SH-SY5Y (cell line): ENCODE results near the gene ESPN.

Experiments
- GATA2 ChIP-seq: IDR thresholded peaks from 2 replicates; pipeline ENCODE4 v1.6.1; 2011; ENCODE audit warnings: mild to moderate bottlenecking, low read depth, low read length
- GATA3 ChIP-seq: IDR thresholded peaks from 2 replicates; pipeline ENCODE4 v1.6.1; 2011; ENCODE audit warnings: low read depth, mild to moderate bottlenecking, low read length, moderate library complexity

ESPN gene

GRCh38 chr1:6435547-6435946, 11.0 kb downstream of the ESPN start:
- TF ChIP-seq GATA3 (no peak), GATA2 (no peak)

- TF ChIP-seq GATA3 (no peak), GATA2 (no peak)
These were observed 13.5 kb downstream of the ESPN start for GRCh38 chr1:6438047-6438525.

GRCh38 chr1:6440198-6441126, 15.9 kb downstream of the ESPN start:
- TF ChIP-seq GATA2 (no peak), GATA3 (no peak)

DNA sequence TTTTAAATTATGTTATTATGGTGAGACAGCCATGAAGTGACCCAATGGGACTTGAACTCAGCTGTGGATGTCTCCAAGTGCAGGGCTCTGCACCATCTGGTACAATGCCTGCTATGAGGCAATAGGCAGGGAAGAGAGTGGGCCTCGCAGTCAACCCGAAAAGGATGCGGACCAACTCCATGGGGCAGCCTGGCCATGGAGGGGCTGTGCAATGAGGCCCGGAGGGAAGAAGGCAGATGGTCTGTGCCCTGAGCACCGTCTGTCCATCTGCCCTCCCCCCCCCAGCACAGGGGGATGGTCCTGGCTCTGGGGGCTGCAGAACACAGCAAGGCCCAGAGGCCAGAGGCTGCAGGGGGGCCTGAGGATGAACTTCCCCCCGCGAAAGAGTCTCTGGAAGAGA, 17.0 kb downstream of the ESPN start:
- TF ChIP-seq GATA3, result no peak
- no peak for TF ChIP-seq GATA2

- TF ChIP-seq GATA3 (no peak), GATA2 (no peak)
These were observed 19.0 kb downstream of the ESPN start for GRCh38 chr1:6443339-6444115.

GRCh38 chr1:6444377-6444776, 19.8 kb downstream of the ESPN start:
- TF ChIP-seq GATA3, result no peak
- no peak for TF ChIP-seq GATA2

- TF ChIP-seq GATA3, result no peak
- TF ChIP-seq GATA2, result no peak
These were observed 20.6 kb downstream of the ESPN start for GRCh38 chr1:6445062-6445763.

GRCh38 chr1:6446665-6447015, 22.1 kb downstream of the ESPN start:
- no peak for TF ChIP-seq GATA2
- TF ChIP-seq GATA3, result no peak

DNA sequence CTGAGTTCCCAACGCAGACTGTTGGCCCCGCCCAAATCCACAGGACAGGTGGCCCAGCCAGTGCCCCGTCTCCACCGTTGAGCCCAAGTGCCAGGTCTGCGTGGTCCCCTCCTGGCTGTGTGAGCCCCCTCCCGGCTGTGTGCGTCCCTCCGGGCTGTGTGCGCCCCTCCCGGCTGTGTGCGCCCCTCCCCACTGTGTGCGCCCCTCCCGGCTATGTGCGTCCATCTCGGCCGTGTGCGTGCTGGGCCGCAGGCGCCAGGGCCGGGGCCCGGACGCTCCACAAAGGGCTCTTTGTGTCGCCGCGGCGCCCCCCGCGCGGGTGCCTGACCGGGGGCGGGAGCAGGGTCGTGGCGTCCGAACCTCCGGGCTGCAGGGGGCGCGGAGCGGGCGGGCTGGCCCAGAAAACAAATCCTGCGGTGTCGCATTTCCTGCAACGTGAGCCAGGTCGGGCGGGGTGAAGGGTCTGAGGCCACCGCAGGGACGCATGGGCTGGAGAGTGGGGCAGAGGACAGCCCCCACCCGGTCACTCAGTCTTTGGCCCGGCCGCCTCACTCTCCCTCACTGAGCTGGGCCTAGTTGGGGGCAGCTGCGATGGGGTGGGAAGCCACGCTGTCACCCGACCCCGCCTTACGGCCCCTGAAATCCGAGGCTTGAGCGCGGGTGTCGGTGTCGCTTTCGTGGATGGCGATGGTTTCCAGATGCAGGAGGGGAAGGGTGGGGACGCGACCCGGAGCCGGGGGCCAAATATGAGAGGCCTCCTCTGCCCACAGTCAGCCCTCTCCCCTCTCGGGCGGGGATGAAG, 22.6 kb downstream of the ESPN start:
- TF ChIP-seq GATA3, result no peak
- TF ChIP-seq GATA2, result no peak

DNA sequence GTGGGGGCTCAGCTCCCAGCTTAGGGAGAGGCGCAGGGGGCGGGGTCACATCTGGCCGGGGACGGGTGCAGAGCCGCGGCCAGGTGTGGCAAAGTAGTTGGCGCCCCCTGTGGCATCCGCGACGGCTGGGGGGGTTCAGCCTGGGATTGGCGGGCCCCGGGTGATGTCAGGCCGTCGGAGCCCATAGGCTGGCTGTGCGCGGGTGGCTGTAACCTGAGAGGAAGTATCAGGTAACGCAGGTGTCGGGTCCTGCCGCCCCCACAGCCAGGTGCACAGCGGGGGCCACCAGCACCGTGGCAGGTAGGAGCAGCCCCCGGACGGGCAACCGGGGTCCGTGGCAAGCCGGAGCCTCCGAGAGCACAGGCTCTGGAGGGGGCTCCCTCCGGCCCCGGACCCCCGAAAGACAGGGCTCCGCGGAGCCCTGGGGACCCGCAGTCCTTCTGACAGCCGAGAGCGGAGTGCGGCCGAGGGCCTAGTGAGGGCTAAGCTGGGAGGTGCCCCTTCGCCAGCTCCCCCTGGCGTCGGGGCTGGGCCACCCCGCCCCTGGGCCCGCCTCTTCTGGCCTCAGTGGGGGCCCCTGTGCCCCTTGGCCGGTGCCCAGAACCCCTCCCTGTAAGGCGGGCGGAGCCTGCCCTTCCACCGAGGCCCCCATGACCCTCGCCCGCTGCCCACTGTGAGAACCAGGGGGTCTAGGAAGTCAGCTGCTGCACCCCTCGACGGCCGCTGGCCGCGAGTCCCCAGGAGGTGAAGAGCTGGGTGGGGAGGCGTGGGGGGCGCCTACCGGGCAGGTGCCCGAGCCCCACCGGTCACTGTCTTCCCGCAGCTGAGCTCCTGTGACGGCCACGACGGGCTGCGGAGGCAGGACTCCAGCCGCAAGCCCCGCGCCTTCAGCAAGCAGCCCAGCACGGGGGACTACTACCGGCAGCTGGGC, 23.5 kb downstream of the ESPN start:
- TF ChIP-seq GATA2 (no peak), GATA3 (no peak)

DNA sequence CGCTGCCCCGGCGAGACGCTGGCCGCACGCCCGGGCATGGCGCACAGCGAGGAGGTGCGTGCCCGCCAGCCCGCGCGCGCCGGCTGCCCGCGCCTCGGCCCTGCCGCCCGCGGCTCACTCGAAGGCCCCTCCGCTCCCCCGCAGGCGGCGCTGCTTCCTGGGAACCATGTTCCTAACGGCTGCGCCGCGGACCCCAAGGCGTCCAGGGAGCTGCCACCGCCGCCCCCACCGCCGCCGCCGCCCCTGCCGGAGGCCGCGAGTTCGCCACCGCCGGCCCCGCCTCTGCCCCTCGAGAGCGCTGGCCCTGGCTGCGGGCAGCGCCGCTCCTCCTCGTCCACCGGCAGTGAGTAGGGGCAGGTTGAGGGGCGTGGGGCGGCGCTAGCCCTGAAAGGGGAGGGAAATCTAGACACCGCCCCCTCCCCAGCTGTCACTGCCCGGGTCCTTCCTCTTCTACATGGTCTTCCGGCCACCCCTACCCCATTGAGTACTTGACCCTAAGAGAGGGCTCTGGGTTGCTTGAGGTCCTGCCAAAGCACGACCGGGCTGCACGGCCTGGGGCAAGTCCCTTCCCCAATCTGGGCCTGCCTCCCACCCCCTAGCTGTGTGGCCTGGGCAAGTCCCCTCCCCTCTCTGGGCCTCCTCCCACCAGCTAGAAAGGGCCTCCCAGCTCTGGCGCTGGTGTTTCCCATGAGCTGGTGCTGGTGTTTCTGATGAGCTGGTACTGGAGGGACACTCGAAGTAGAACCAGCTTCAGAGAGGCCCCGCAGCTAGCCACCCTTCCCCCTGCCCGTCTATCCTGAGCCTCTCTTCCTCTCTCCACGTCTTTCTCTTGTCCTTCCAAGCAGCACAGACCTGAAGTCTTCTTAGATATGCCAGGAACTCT, 24.4 kb downstream of the ESPN start:
- no peak for TF ChIP-seq GATA3
- no peak for TF ChIP-seq GATA2

DNA sequence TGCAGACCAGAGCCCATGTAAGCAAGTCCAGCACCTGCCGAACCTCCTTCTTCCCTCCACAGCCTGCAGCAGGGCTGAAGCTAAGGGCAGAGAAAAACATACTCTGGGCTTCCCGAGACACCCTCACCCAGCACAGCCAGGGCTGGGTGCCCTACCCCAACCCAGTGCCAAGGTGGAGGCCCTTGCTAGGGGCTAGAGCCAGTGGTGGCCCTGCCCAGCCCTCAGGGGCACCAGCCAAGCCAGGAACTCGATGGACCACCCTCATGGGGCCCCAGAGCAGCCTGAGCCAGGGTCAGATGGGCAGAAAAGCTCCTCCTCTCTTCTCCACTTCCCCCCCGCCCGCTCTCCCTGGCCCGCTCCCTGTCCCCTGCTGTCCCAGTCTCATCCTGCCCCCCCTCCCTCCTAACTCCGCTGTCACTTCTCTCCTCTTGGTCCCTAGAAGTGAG, 25.5 kb downstream of the ESPN start:
- no peak for TF ChIP-seq GATA3
- no peak for TF ChIP-seq GATA2

DNA sequence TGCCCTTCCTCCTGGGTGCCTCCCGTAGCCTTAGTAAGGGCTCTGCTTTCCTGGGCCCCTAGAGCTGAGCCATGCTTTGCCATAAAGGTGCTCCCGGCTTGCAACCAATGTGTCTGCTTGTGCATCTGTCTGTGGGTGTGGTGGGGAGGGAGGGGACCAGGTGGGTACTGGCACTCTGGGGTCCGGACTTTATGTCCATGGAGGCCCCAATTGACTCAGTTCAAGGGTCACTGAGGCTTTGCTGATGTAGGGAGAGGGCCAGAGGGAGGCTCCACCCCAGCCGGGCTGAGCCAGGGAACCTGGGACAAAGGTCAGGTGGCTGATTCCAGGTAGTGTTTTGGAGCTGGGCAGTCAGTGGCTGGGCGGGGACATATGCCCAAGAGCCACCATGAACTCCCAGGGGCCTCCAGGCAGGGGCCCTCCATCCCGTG, 26.4 kb downstream of the ESPN start:
- TF ChIP-seq GATA3 (no peak), GATA2 (no peak)
